Activated CD4-positive, alpha-beta T cell treated with anti-CD3 and anti-CD28 coated beads, Interleukin-2, amount 50 U/mL, for 4 hours (primary cell): Measurements from ENCODE around the gene LHFPL2.

Experiments used
- DNase-seq, 2 experiments: peaks; one replicate each; pipeline ENCODE4 v3.0.0-alpha.2; 2020

Gene LHFPL2

DNA sequence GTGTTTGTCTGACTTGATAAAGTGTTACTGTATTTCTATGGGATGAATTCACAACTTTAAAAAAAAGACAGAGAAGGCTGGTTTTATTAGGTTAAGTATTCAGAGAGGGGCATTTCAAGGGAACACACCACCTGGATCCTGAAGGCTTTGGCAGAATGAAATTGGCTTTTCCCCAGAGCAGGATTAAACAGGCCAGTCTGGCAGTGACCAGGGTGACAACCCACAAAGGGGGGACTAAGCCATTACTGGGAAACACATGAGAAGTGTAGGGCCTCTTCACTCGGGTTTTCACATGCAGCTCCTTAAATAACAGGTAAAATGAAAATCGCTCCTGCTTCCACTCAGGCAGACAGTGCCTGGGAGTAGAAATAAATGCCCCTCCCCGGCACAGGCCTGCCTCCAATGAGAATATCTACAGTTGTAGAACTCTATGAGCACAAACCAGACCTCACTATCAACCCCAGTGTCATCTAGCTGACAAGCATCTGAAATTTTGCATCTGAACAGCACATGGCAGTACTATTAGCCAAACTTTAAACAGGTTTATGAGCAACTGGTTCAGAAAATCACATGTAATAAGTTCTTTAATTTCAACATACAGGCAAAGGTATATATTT lies 85.8 kb downstream of the LHFPL2 start:
- DNase-seq: no peak

GRCh38 chr5:78562001-78562400 lies 86.6 kb downstream of the LHFPL2 start:
- no peak for DNase-seq

DNA sequence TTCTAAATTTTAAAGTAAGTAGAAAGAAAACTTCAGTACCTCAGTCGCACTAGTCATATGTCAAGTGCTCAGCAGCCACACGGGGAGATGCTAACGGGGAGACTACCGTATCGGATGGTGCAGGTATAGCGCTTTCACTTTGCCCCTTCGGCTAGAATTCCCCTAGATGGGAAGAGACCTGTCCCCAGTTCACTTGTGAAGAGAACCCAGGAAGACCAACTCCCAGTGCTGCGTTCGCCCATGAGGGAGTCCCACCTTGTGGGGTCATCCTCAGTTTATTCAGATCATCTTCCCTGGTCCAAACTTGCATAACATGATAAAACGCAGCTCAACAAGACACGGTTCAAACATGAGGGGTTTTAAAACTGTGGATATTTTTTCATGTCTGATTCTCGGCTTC lies 87.3 kb downstream of the LHFPL2 start:
- DNase-seq: no peak

DNA sequence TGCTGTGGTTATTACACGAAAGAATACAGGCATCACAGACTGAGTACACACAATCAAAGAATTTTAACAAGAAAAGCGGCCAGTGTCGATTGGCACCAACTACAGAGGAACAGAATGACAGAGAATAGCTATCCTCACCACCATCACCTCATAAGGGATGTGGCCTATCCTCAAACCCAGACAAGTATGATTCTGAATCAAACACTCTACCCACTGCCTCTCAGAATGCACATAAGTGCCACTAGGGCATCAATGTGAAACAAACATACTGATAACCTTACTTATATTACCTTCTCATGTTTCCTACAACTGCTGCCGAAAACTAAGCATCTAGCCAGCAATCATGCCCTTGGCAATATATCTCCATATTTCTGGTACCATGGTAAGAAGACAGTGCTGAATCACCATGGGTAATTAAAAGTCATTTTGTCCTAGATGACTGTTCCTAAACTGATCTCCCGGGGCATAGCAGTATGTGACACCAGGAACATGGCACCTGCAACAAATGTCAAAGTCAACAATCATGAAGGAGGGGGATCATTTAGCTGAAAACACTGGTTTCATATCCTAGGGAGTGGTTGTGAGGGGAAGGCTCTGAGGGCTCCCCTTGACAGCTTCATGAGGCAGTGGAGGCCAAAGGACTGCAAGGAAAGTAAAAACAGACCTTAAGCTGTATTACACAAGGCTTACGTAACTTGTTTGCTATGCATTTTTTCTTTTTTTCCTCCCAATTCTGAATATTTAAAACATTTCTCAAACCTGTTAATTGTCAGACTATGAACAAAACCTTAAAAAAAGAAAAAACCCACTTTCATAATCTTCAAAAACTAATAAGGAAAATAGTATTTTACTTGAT lies 88.3 kb downstream of the LHFPL2 start:
- DNase-seq: no peak

GRCh38 chr5:78557601-78558000 lies 91.0 kb downstream of the LHFPL2 start:
- DNase-seq: no peak

DNA sequence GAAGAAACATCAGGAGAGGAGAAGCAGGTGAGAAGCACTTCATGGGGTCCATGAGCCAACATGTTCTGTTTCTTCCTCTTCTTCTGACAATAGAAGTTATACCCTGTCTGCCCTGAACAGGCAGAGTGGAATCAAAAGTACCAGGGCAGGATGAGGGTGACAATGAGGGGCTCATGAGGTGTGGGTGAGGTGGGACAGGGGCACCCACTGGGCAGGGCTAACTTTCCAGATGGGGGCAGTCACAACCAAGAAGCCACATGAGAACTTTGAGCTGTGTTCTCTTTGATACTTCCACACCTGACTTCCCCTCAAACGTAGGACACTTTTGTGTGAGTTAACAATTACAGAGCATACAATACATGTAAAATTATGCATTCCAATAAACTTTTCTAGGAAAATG lies 92.7 kb downstream of the LHFPL2 start:
- no peak for DNase-seq

GRCh38 chr5:78554670-78555069 lies 93.9 kb downstream of the LHFPL2 start:
- no peak for DNase-seq

DNA sequence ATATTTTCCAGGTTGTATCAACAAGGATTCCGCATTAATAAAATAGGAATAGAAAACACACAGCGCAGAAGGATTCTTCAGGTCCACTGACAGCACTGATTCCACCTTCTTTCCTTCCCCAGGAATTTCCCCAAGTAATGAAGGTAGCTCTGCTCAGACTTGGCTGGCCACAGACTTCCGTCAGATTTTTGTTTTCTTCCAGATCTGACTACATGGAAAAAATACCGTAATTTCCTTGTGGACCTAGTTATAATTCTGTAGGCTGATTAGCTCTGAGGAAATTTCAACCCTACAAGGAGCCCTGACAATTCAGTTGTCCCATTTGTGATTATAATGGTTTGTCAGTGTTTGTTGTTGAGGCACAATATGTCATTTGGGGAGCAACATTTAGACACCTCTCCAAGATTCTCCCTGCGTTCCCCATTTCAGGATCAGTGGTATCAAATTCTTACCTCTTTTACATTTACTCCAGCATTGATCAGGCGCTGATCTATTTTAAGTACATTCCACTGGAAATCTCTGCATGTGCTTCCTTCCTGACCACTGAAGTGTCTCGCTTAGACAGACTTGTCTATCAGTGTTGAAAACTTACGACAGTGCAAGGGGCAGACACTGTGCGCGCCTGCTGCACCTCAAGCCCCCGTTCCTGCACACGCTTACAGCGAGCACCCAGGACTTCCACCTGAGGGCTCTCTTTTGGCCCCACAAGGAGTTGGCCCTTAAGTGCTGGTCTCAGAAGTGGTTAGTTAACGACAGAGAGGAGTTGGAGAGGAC lies 94.8 kb downstream of the LHFPL2 start:
- DNase-seq: no peak

- no peak for DNase-seq
Measured at GRCh38 chr5:78552729-78553342, 95.7 kb downstream of the LHFPL2 start.

- no peak for DNase-seq
Measured at GRCh38 chr5:78550891-78551290, 97.7 kb downstream of the LHFPL2 start.

DNA sequence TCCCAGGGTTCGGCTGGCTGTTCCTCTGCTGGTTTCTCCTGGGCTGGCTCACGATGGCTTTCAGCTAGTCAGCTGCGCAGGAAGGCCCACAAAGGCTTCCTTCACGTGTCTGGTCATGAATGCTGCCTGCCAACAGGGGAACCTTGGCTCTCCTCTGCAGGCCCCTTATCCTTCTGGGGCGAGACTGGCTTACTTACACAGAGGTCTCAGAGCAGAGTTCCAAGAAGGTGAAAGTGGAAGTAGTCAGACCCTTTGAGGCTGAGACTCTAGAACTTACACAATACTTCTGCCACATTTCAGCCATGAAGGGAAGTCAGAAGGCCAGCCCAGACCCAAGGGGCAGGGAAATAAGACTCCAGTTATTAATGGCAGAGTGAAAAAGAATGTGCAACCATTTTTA lies 99.5 kb downstream of the LHFPL2 start:
- no peak for DNase-seq

DNA sequence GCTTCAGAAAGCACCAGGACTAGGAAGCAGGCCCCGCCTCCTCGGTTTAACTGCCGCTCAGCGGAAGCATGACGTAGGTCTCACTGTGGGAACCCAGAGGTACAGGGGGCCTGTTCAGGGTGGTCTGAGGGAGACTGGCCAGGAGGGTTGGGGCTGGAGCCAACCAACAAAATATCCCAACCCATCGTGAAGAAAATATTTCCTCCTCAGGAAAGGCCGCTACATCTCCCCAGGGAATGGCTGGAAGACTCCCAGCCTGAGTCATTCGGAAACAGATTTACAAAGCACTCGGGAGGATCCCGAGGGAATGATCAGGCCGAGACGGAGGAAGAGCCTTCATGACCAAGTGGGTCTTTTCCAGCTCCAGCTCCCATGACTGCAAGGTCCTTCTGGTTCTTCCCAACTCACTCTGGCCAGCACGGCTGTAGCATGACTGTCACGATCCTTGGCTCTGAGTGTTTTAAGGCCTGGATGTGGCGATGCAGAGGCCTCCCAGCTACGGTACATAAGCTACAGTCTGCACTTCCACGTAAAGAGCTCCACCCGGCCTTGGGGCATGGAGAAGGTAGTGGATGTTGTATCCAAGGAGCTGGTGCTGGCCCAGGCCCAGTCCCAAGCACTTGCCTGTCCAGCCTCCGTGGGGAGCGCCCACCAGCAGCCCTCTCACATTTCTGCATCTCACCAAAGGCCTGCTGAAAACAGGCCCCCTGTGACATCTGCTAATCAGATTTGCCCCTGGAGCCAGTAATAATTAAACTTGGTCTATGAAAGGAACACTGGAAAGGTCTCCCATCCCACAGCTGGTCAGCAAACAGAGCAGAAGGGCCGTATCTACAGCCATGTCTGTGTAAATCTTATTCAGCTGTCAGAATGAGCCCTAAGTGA lies 100.6 kb downstream of the LHFPL2 start:
- DNase-seq: no peak

DNA sequence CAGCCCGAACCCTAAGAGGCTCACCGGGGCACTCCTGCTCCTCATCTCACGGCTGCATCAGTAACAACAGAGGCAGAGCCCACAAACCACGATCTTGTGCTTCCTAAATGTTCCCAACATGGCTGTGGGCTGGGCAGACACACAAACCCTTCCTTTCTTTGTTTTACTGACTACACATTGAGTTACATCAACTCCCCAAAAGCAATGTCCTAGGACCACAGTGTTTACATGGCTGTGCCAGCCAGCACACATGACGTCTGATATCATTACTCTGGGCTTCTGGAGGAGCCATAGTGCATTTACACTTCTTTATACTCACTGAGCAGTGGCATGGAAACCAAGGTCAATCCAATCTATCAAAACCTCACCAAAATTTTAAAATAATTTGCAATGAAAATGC lies 101.4 kb downstream of the LHFPL2 start:
- no peak for DNase-seq

GRCh38 chr5:78546276-78546996 lies 102.1 kb downstream of the LHFPL2 start:
- no peak for DNase-seq

- DNase-seq: no peak
Measured at GRCh38 chr5:78545406-78545805, 103.2 kb downstream of the LHFPL2 start.

GRCh38 chr5:78544561-78545201 lies 103.9 kb downstream of the LHFPL2 start:
- DNase-seq: no peak

GRCh38 chr5:78543916-78544315 lies 104.7 kb downstream of the LHFPL2 start:
- DNase-seq: no peak

DNA sequence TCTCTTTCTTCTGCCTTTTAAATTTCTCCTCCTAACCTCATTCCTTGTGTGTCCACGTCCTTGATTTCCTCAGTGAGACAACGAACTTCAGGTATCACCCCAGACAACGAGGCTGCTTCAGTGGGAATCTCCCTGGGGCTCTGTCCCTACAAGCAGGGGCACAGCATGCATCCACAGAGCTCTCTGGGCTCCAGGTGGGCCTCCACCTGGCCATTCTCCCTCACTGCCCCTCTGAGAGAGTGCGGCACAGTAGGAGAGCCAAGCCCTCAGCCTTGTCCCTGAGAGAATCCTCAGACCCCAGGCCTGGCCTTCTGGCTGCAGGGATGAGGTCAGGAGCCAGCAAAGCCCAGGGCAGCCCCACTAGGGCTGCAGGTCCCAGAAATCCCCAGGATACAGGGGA lies 105.3 kb downstream of the LHFPL2 start:
- DNase-seq: no peak

- DNase-seq: no peak
Measured at GRCh38 chr5:78542321-78542840, 106.2 kb downstream of the LHFPL2 start.

DNA sequence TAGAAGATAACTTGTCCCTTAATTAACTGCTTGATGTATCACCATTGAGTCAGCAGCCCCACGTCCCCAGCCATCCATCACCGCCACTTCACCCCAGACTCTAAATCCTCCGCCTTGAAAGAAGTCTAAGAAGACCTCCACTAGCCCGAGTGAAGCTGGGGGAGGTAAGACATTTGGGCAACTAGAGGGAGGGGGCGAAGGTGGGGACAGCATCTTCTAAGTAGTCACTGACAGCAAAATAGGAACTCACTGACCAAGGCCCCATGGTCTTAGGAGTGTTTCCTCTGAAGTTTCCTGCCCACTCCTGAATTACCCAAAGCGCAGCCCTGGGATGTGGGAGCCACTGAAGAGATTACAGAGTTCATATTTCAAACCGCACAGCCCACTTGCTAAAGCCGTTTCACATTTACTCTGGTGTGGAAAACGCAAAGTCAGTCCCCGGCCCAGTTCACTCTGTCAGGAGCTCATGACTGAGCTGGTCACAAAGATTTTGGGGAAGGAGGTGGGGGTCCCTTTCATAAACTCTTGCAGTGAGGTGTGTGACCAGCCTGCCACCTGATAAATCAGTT lies 107.4 kb downstream of the LHFPL2 start:
- no peak for DNase-seq
